HG03442 (cell line): ENCODE results near the gene CLSTN2.

Experiments used
- ATAC-seq: cut with Tn5 transposase; IDR thresholded peaks from one replicate; pipeline ENCODE4 v1.9.1; 2021; ENCODE audit warnings: mild to moderate bottlenecking, moderate library complexity; ENCODE audit not compliant: unreplicated experiment

CLSTN2 gene

GRCh38 chr3:140365872-140366697, 431.1 kb downstream of the CLSTN2 start:
- ATAC-seq, result no peak

- ATAC-seq, result no peak
Observed at GRCh38 chr3:140368223-140368811, 433.3 kb downstream of the CLSTN2 start.

GRCh38 chr3:140370686-140371085, 435.7 kb downstream of the CLSTN2 start:
- ATAC-seq, result no peak

GRCh38 chr3:140373234-140373633, 438.2 kb downstream of the CLSTN2 start:
- no peak for ATAC-seq

GRCh38 chr3:140375002-140375401, 440.0 kb downstream of the CLSTN2 start:
- no peak for ATAC-seq

GRCh38 chr3:140376136-140376889, 441.3 kb downstream of the CLSTN2 start:
- no peak for ATAC-seq

- ATAC-seq, result no peak
Observed at GRCh38 chr3:140377644-140378043, 442.7 kb downstream of the CLSTN2 start.

- ATAC-seq, result no peak
Observed at GRCh38 chr3:140378571-140379340, 443.8 kb downstream of the CLSTN2 start.

- no peak for ATAC-seq
Observed at GRCh38 chr3:140384028-140384771, 449.2 kb downstream of the CLSTN2 start.

GRCh38 chr3:140384876-140385275, 449.9 kb downstream of the CLSTN2 start:
- no peak for ATAC-seq

- ATAC-seq, result no peak
Observed at GRCh38 chr3:140386357-140387100, 451.5 kb downstream of the CLSTN2 start.

- ATAC-seq, result no peak
Observed at GRCh38 chr3:140387244-140387643, 452.3 kb downstream of the CLSTN2 start.

- no peak for ATAC-seq
Observed at GRCh38 chr3:140388202-140388922, 453.4 kb downstream of the CLSTN2 start.

GRCh38 chr3:140391061-140391460, 456.1 kb downstream of the CLSTN2 start:
- ATAC-seq, result no peak

GRCh38 chr3:140394488-140395133, 459.6 kb downstream of the CLSTN2 start:
- ATAC-seq, result no peak

GRCh38 chr3:140395134-140396075, 460.4 kb downstream of the CLSTN2 start:
- ATAC-seq, result no peak

- ATAC-seq, result no peak
Observed at GRCh38 chr3:140396110-140396509, 461.1 kb downstream of the CLSTN2 start.
